H9 (cell line): ENCODE data around the gene FAM177B. TPM values are rescaled to one million over a fixed set of nuclear protein-coding genes. Genes with fewer than 3 reads are reported as not detected.

Experiments
- DNase-seq: peaks from one replicate; pipeline ENCODE4 v3.0.0-alpha.2; 2017
- H2AFZ ChIP-seq: one replicate; pipeline ENCODE4 v1.6.1; 2013; ENCODE audit warnings: mild to moderate bottlenecking, low read length, control low read depth, moderate library complexity
- H2AK5ac ChIP-seq: 2 replicates; pipeline ENCODE4 v1.6.1; 2013; ENCODE audit warnings: low read length, control low read depth, mixed read lengths; ENCODE audit not compliant: insufficient read length
- H2BK120ac ChIP-seq: one replicate; pipeline ENCODE4 v1.6.1; 2013; ENCODE audit warnings: low read depth, mild to moderate bottlenecking, low read length, control low read depth, inconsistent platforms; ENCODE audit not compliant: poor library complexity, severe bottlenecking
- H2BK12ac ChIP-seq: 2 replicates; pipeline ENCODE4 v1.6.1; 2013; ENCODE audit warnings: low read length, control low read depth, mixed read lengths, low read depth; ENCODE audit not compliant: insufficient read length
- H2BK15ac ChIP-seq: 2 replicates; pipeline ENCODE4 v1.6.1; 2013; ENCODE audit warnings: low read depth, low read length, control low read depth
- H2BK20ac ChIP-seq: one replicate; pipeline ENCODE4 v1.6.1; 2013; ENCODE audit warnings: low read depth, mild to moderate bottlenecking, low read length, control low read depth, inconsistent platforms; ENCODE audit not compliant: poor library complexity, severe bottlenecking
- H2BK5ac ChIP-seq: 2 replicates; pipeline ENCODE4 v1.6.1; 2013; ENCODE audit warnings: low read length, control low read depth, mixed read lengths; ENCODE audit not compliant: insufficient read length
- H3K14ac ChIP-seq: 2 replicates; pipeline ENCODE4 v1.6.1; 2013; ENCODE audit warnings: low read length, control low read depth; ENCODE audit not compliant: insufficient read depth
- H3K18ac ChIP-seq: 2 replicates; pipeline ENCODE4 v1.6.1; 2013; ENCODE audit warnings: low read depth, mild to moderate bottlenecking, mixed read lengths, low read length, control low read depth; ENCODE audit not compliant: insufficient read length
- H3K23ac ChIP-seq: 2 replicates; pipeline ENCODE4 v1.6.1; 2013; ENCODE audit warnings: low read length, control low read depth, mixed read lengths, low read depth; ENCODE audit not compliant: insufficient read length
- H3K23me2 ChIP-seq: 2 replicates; pipeline ENCODE4 v1.6.1; 2013; ENCODE audit warnings: low read depth, mild to moderate bottlenecking, mixed read lengths, low read length, control low read depth; ENCODE audit not compliant: insufficient read length, poor library complexity, severe bottlenecking
- H3K27ac ChIP-seq: 2 replicates; pipeline ENCODE4 v1.5.1; 2013; ENCODE audit warnings: low read length, control low read depth, mixed read lengths, low read depth; ENCODE audit not compliant: insufficient read length
- H3K27me3 ChIP-seq: 2 replicates; pipeline ENCODE4 v1.6.1; 2013; ENCODE audit warnings: low read length, control low read depth, inconsistent platforms; ENCODE audit not compliant: insufficient read depth
- H3K4ac ChIP-seq: 2 replicates; pipeline ENCODE4 v1.6.1; 2013; ENCODE audit warnings: low read depth, mild to moderate bottlenecking, control low read depth, inconsistent platforms, low read length, moderate library complexity
- H3K4me1 ChIP-seq: 2 replicates; pipeline ENCODE4 v1.6.1; 2013; ENCODE audit warnings: low read length, control low read depth, inconsistent platforms; ENCODE audit not compliant: insufficient read depth
- H3K4me2 ChIP-seq: 2 replicates; pipeline ENCODE4 v1.6.1; 2013; ENCODE audit warnings: low read length, control low read depth, mixed read lengths; ENCODE audit not compliant: insufficient read length, insufficient read depth
- H3K56ac ChIP-seq: 2 replicates; pipeline ENCODE4 v1.6.1; 2013; ENCODE audit warnings: low read depth, mild to moderate bottlenecking, mixed read lengths, low read length, control low read depth; ENCODE audit not compliant: insufficient read length
- H3K79me1 ChIP-seq: 2 replicates; pipeline ENCODE4 v1.6.1; 2013; ENCODE audit warnings: low read depth, mild to moderate bottlenecking, moderate library complexity, low read length, control low read depth, inconsistent platforms; ENCODE audit not compliant: insufficient read depth, poor library complexity, severe bottlenecking
- H3K79me2 ChIP-seq: 2 replicates; pipeline ENCODE4 v1.6.1; 2013; ENCODE audit warnings: low read length, control low read depth, inconsistent platforms; ENCODE audit not compliant: insufficient read depth
- H3K9ac ChIP-seq: 2 replicates; pipeline ENCODE4 v1.6.1; 2013; ENCODE audit warnings: low read length, control low read depth, mixed read lengths; ENCODE audit not compliant: insufficient read length; ENCODE audit errors: extremely low read depth
- H3K9me3 ChIP-seq: one replicate; pipeline ENCODE4 v1.6.1; 2013; ENCODE audit warnings: low read depth, low read length, inconsistent platforms; ENCODE audit not compliant: control insufficient read depth
- H3T11ph ChIP-seq: one replicate; pipeline ENCODE4 v1.6.1; 2013; ENCODE audit warnings: mild to moderate bottlenecking, low read length, control low read depth, inconsistent platforms
- H4K20me1 ChIP-seq: one replicate; pipeline ENCODE4 v1.6.1; 2013; ENCODE audit not compliant: control insufficient read depth, insufficient read length, insufficient read depth
- H4K5ac ChIP-seq: 2 replicates; pipeline ENCODE4 v1.6.1; 2013; ENCODE audit warnings: low read depth, mild to moderate bottlenecking, mixed read lengths, low read length, control low read depth; ENCODE audit not compliant: insufficient read length
- H4K8ac ChIP-seq: replicated peaks from 2 replicates; pipeline ENCODE4 v1.6.1; 2013; ENCODE audit warnings: low read length, control low read depth, mixed read lengths, low read depth; ENCODE audit not compliant: insufficient read length
- H4K91ac ChIP-seq: 2 replicates; pipeline ENCODE4 v1.6.1; 2013; ENCODE audit warnings: low read depth, mild to moderate bottlenecking, moderate library complexity, mixed read lengths, low read length, control low read depth; ENCODE audit not compliant: insufficient read length
- H3K27ac Mint-ChIP-seq, 3 experiments: 2 replicates in 2 of 3; 3 replicates in 1 of 3; pipeline ENCODE4 v1.8.0; 2020 to 2021; ENCODE audit warnings: mixed read lengths in 3 of 3, mild to moderate bottlenecking in 1 of 3, moderate library complexity in 1 of 3
- H3K27me3 Mint-ChIP-seq: 2 replicates; pipeline ENCODE4 v1.8.0; 2021; ENCODE audit warnings: low read depth, mild to moderate bottlenecking, moderate library complexity, mixed read lengths
- H3K36me3 Mint-ChIP-seq, 3 experiments: 2 replicates in 2 of 3; 3 replicates in 1 of 3; pipeline ENCODE4 v1.8.0; 2020 to 2021; ENCODE audit warnings: low read depth in 3 of 3, mixed read lengths in 3 of 3; ENCODE audit not compliant: insufficient read depth in 1 of 3
- H3K4me1 Mint-ChIP-seq, 2 experiments: 2 replicates each; pipeline ENCODE4 v1.8.0; 2020; ENCODE audit warnings: mixed read lengths in 2 of 2
- H3K4me3 Mint-ChIP-seq, 2 experiments: 2 replicates in 1 of 2; 3 replicates in 1 of 2; pipeline ENCODE4 v1.8.0; 2020 to 2021; ENCODE audit warnings: mild to moderate bottlenecking in 2 of 2, mixed read lengths in 2 of 2, moderate library complexity in 1 of 2
- H3K9me3 Mint-ChIP-seq, 2 experiments: 2 replicates in 1 of 2; 3 replicates in 1 of 2; pipeline ENCODE4 v1.8.0; 2020; ENCODE audit warnings: mild to moderate bottlenecking in 2 of 2, mixed read lengths in 2 of 2, moderate library complexity in 1 of 2
- WGBS: extraction: QIAGEN DNeasy Blood & Tissue Kit; methylation state at CpG from one replicate; pipeline ENCODE4 v1.1.7; 2013; ENCODE audit warnings: missing lambda C conversion rate, low lambda C conversion rate, mixed read lengths; ENCODE audit not compliant: insufficient read length; ENCODE audit errors: extremely low coverage; 5-methylcytosine and 5-hydroxymethylcytosine counted together
- total RNA-seq: library from RNA; stranded (reverse); gene quantifications from 2 replicates; pipeline ENCODE4 v1.2.1, GENCODE V29; 2021
- TF ChIP-seq, protein P1 (sequence below): fragments of 200-600 bp; sonication (generic); conservative IDR thresholded peaks from 3 replicates; pipeline ENCODE4 v1.8.0; 2021; ENCODE audit warnings: antibody characterized with exemption, mild to moderate bottlenecking

The FAM177B gene
- total RNA-seq, 1 experiment from 2014 or later = not detected

- Histone ChIP-seq H3K23ac (no peak overlapping the region), H2BK20ac (no peak overlapping the region), H3K79me1 (no peaks in the 10 kb centered on the region), H3K9ac (no peak overlapping the region), H2BK15ac (no peak overlapping the region), H4K5ac (no peak overlapping the region), H3T11ph (no peak overlapping the region), H2BK12ac (no peak overlapping the region), H2BK120ac (no peak overlapping the region), H3K4ac (no peak overlapping the region), H4K8ac (no peak overlapping the region), H3K27ac (no peak overlapping the region), H3K14ac (no peak overlapping the region), H3K23me2 (no peaks in the 10 kb centered on the region), H4K91ac (no peak overlapping the region), H3K18ac (no peak overlapping the region), H2BK5ac (no peak overlapping the region), H4K20me1 (no peaks in the 10 kb centered on the region), H3K79me2 (no peaks in the 10 kb centered on the region), H3K4me1 (no peaks in the 10 kb centered on the region), H3K9me3 (no peaks in the 10 kb centered on the region), H3K4me2 (no peak overlapping the region), H2AFZ (no peak overlapping the region), H3K27me3 (no peaks in the 10 kb centered on the region), H2AK5ac (no peak overlapping the region), H3K56ac (no peak overlapping the region)
- Mint-ChIP-seq H3K4me1 (peaks cover 0 to 5% of the 10 kb centered on the region in 2 experiments; a peak in 1 of 4 replicates), H3K36me3 (no peaks in the 10 kb centered on the region), H3K27me3 (peaks cover 3% of the 10 kb centered on the region; the same call in 1 of the 2 replicates), H3K27ac (no peak overlapping the region), H3K9me3 (peaks cover 0 to 5% of the 10 kb centered on the region in 2 experiments; a peak in 3 of 5 replicates), H3K4me3 (no peak overlapping the region)
- WGBS = no CpG with 5 or more reads among the region's 2 CpGs
- TF ChIP-seq, protein P1, sequence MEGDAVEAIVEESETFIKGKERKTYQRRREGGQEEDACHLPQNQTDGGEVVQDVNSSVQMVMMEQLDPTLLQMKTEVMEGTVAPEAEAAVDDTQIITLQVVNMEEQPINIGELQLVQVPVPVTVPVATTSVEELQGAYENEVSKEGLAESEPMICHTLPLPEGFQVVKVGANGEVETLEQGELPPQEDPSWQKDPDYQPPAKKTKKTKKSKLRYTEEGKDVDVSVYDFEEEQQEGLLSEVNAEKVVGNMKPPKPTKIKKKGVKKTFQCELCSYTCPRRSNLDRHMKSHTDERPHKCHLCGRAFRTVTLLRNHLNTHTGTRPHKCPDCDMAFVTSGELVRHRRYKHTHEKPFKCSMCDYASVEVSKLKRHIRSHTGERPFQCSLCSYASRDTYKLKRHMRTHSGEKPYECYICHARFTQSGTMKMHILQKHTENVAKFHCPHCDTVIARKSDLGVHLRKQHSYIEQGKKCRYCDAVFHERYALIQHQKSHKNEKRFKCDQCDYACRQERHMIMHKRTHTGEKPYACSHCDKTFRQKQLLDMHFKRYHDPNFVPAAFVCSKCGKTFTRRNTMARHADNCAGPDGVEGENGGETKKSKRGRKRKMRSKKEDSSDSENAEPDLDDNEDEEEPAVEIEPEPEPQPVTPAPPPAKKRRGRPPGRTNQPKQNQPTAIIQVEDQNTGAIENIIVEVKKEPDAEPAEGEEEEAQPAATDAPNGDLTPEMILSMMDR = peak; percentile 83
- DNase-seq = no peak
Observed at GRCh38 chr1:222792744-222793143, 55.7 kb downstream of the FAM177B start.
